ENCODE measurements around the gene NUDT16L1. TPM values are rescaled to one million over a fixed set of nuclear protein-coding genes. Genes with fewer than 3 reads are reported as not detected.
"Not testable (repeated sequence)": the region's sequence is repeated elsewhere in the genome, so short reads cannot be mapped to it uniquely, and the experiment has no call there.

Gene NUDT16L1
- total and polyA plus RNA-seq, 2 of the 8 experiments (the other 6 are each of a cell fraction or from before 2014, with no cell fraction given), result 34.8 to 77.3 TPM

DNA sequence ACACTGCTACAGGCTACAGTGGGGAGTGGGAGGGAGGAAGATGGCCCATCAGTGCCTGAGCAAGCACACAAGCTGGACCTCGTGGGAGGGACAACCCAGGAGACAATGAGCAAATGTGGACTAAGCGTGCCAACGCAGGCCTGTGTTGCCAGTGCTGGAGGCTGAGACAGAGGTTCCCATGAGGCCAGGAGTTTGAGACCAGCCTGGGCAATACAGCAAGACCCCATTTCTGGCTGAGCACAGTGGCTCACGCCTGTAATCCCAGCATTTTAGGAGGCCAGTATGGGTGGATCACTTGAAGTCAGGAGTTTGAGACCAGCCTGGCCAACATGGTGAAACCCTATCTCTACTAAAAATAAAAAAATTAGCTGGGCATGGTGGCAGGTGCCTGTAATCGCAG is 45.0 kb downstream of the NUDT16L1 start:
- WGBS, 2 experiments (ENCODE audit: extremely low coverage in 1 of 2, insufficient coverage in 1 of 2, insufficient read length in 1 of 2, insufficient replicate concordance in 2 of 2, low coverage in 1 of 2, low lambda C conversion rate in 2 of 2, missing lambda C conversion rate in 1 of 2), result 97% methylated on average over 5 of the region's 5 CpGs; no CpG with 5 or more reads in 1 of the 2 experiments
- POLR2A ChIA-PET (ENCODE audit: partially characterized antibody), result interaction anchor here (1.0 to 5.0 kb wide), 4 partner anchors 9 to 30 kb away, joined by 3 to 30 read pairs (median 4); no protein-coding TSS in a partner anchor

More for the DNA sequence above, 45.0 kb downstream of the NUDT16L1 start:
- CTCF ChIA-PET (ENCODE audit: partially characterized antibody), result interaction anchor here (1.1 to 2.1 kb wide), 2 partner anchors 15 to 22 kb away, joined by 3 to 6 read pairs; no protein-coding TSS in a partner anchor
- not testable (repeated sequence) for H3K56ac ChIP-seq (replicated peaks; ENCODE audit: insufficient read length, low read depth, low read length); H3K36me3 ChIP-seq (ENCODE audit: control insufficient read depth in 2 of 4, insufficient read depth in 4 of 4, low read length in 3 of 4); H3K9ac ChIP-seq (replicated peaks in 1 of 4; ENCODE audit: extremely low read depth in 1 of 4, low read depth in 3 of 4, low read length in 3 of 4); H3K79me1 ChIP-seq (ENCODE audit: low read depth, low read length); H2AFZ ChIP-seq (ENCODE audit: low read length); H4K20me1 ChIP-seq (replicated peaks in 1 of 2; ENCODE audit: control insufficient read depth in 1 of 2, insufficient read depth in 2 of 2, low read length in 2 of 2); H4K91ac ChIP-seq (replicated peaks; ENCODE audit: insufficient read length, low read length); H2AK5ac ChIP-seq (ENCODE audit: low read depth, low read length); H3K14ac ChIP-seq (ENCODE audit: insufficient read length); H3K4me3 ChIP-seq (ENCODE audit: extremely low read depth in 1 of 4, insufficient read depth in 2 of 4, low read depth in 3 of 4, low read length in 4 of 4); H3K18ac ChIP-seq (ENCODE audit: extremely low read depth, low read length); H3K27ac ChIP-seq (ENCODE audit: low read depth, low read length); H3K4ac ChIP-seq (replicated peaks; ENCODE audit: insufficient read length, low read depth, low read length); H3K23ac ChIP-seq (ENCODE audit: insufficient read length); H3K79me2 ChIP-seq (ENCODE audit: control insufficient read depth in 1 of 2, insufficient read depth in 2 of 2, low read length in 2 of 2); H4K5ac ChIP-seq (ENCODE audit: insufficient read length, low read depth, low read length); H4K8ac ChIP-seq (ENCODE audit: extremely low read depth, insufficient read depth, low read length); H3K23me2 ChIP-seq (ENCODE audit: low read depth, low read length); H2BK20ac ChIP-seq (ENCODE audit: low read length); FAIRE-seq; H2BK5ac ChIP-seq (ENCODE audit: low read depth, low read length); H3K9me3 ChIP-seq (ENCODE audit: insufficient read depth in 2 of 2, low read depth in 1 of 2, low read length in 1 of 2); DNase-seq (ENCODE audit: low read depth in 1 of 2, low spot score in 2 of 2); H3K4me1 ChIP-seq (replicated peaks in 1 of 4; ENCODE audit: control insufficient read depth in 3 of 4, insufficient read depth in 4 of 4, low read length in 3 of 4); H3K27me3 ChIP-seq (replicated peaks in 1 of 4; ENCODE audit: control insufficient read depth in 3 of 4, extremely low read depth in 1 of 4, insufficient read depth in 3 of 4, low read length in 3 of 4); H2BK120ac ChIP-seq (replicated peaks; ENCODE audit: low read depth, low read length); H3K4me2 ChIP-seq (ENCODE audit: insufficient read depth in 1 of 2, low read depth in 2 of 2, low read length in 2 of 2)
- peak overlapping the region; percentile 50; the same call in 1 of the 2 replicates for H2BK12ac ChIP-seq (ENCODE audit: low read depth, low read length)
- peak overlapping the region; percentile 98; the same call in 1 of the 2 replicates for H2BK15ac ChIP-seq (ENCODE audit: low read length)

All from H1 (cell line).